Cardiac muscle cell (in vitro differentiated cells and primary cell): Measurements from ENCODE around the gene CACNB4. TPM values are rescaled to one million over a fixed set of nuclear protein-coding genes. Genes with fewer than 3 reads are reported as not detected.
"Not testable (repeated sequence)": the region's sequence is repeated elsewhere in the genome, so short reads cannot be mapped to it uniquely, and the experiment has no call there.

ENCODE experiments used
- DNase-seq, 2 donors: peaks; one replicate each; pipeline versions ENCODE4 v3.0.0 to v3.0.0-alpha.2; 2010 to 2017; ENCODE audit warnings: low read depth in 1 of 2, low spot score in 1 of 2
- H3K27ac ChIP-seq: fragments of 200-600 bp; sonication (generic); 2 replicates; pipeline ENCODE4 v1.5.1; 2016
- H3K27me3 ChIP-seq: fragments of 200-600 bp; sonication (generic); 2 replicates; pipeline ENCODE4 v1.6.0; 2016; ENCODE audit warnings: control low read depth
- H3K36me3 ChIP-seq: fragments of 200-600 bp; sonication (generic); 2 replicates; pipeline ENCODE4 v1.5.1; 2016; ENCODE audit warnings: control low read depth
- H3K4me1 ChIP-seq: fragments of 200-600 bp; sonication (generic); 2 replicates; pipeline ENCODE4 v1.8.1; 2017; ENCODE audit warnings: low read depth, mild to moderate bottlenecking, mixed run types
- H3K4me3 ChIP-seq: fragments of 200-600 bp; sonication (generic); 2 replicates; pipeline ENCODE4 v1.5.1; 2016; ENCODE audit warnings: mild to moderate bottlenecking
- H3K9me3 ChIP-seq: fragments of 200-600 bp; sonication (generic); 2 replicates; pipeline ENCODE4 v1.5.1; 2017; ENCODE audit warnings: low read depth, mild to moderate bottlenecking, control low read depth
- polyA plus RNA-seq: library from polyadenylated mRNA; unstranded; fragments of >200 nt; fragmentation: Nextera tagmentation; extraction: Ambion mirVana; gene quantifications from 2 replicates; pipeline ENCODE4 v1.2.1, GENCODE V29; 2016
- total RNA-seq: library from RNA; depleted of rRNA; stranded (reverse); fragments of >200 nt; gene quantifications from 2 replicates; pipeline ENCODE4 v1.2.3, GENCODE V29; 2016
- TF ChIP-seq, protein P1 (sequence below): IDR thresholded peaks from 2 replicates; pipeline ENCODE4 v1.5.1; 2012; ENCODE audit warnings: low read depth, mild to moderate bottlenecking, low read length

The CACNB4 gene
- total and polyA plus RNA-seq, 2 experiments from 2014 or later, result 0.09 to 0.18 TPM

- peak in 1 of 2 donors; percentile 28 for DNase-seq
- TF ChIP-seq, protein P1, sequence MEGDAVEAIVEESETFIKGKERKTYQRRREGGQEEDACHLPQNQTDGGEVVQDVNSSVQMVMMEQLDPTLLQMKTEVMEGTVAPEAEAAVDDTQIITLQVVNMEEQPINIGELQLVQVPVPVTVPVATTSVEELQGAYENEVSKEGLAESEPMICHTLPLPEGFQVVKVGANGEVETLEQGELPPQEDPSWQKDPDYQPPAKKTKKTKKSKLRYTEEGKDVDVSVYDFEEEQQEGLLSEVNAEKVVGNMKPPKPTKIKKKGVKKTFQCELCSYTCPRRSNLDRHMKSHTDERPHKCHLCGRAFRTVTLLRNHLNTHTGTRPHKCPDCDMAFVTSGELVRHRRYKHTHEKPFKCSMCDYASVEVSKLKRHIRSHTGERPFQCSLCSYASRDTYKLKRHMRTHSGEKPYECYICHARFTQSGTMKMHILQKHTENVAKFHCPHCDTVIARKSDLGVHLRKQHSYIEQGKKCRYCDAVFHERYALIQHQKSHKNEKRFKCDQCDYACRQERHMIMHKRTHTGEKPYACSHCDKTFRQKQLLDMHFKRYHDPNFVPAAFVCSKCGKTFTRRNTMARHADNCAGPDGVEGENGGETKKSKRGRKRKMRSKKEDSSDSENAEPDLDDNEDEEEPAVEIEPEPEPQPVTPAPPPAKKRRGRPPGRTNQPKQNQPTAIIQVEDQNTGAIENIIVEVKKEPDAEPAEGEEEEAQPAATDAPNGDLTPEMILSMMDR, result no peak
- H3K4me1 ChIP-seq, result no peaks in the 10 kb centered on the region
- H3K4me3 ChIP-seq, result no peak overlapping the region
- H3K9me3 ChIP-seq, result no peaks in the 10 kb centered on the region
- no peaks in the 10 kb centered on the region for H3K27me3 ChIP-seq
- no peaks in the 10 kb centered on the region for H3K36me3 ChIP-seq
- H3K27ac ChIP-seq, result no peak overlapping the region
These were observed 219.9 kb downstream of the CACNB4 start for GRCh38 chr2:151878655-151879563.

DNA sequence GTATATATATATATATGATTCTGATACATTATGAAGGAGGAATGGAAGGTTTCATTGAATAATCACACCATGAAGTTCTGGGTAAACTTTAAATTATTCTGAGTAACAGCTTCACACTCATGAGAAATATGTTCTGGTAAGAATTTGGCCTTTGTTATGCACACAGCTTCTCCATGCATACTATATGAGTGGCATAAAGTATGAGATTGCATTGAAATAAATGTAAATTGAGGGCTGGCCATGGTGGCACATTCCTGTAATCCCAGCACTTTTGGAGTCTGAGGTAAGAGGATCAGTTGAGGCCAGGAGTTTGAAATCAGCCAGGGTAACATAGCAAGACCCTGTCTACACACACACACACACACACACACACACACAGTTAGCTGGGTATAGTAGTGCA, 220.6 kb downstream of the CACNB4 start:
- TF ChIP-seq, protein P1, result no peak
- no peaks in the 10 kb centered on the region for H3K4me1 ChIP-seq
- H3K36me3 ChIP-seq, result no peaks in the 10 kb centered on the region
- no peak overlapping the region for H3K4me3 ChIP-seq
- no peak overlapping the region for H3K27ac ChIP-seq
- H3K9me3 ChIP-seq, result no peaks in the 10 kb centered on the region
- no peak for DNase-seq
- no peaks in the 10 kb centered on the region for H3K27me3 ChIP-seq

DNA sequence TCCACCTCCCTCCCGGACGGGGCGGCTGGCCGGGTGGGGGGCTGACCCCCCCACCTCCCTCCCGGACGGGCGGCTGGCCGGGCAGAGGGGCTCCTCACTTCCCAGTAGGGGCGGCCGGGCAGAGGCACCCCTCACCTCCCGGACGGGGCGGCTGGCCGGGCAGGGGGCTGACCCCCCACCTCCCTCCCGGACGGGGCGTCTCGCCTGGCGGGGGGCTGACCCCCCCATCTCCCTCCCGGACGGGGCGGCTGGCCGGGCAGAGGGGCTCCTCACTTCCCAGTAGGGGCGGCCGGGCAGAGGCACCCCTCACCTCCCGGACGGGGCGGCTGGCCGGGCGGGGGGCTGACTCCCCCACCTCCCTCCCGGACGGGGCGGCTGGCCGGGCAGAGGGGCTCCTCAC, 223.2 kb downstream of the CACNB4 start:
- H3K4me3 ChIP-seq, H3K27me3 ChIP-seq, H3K36me3 ChIP-seq, DNase-seq, H3K9me3 ChIP-seq, H3K4me1 ChIP-seq, H3K27ac ChIP-seq: not testable (repeated sequence)

DNA sequence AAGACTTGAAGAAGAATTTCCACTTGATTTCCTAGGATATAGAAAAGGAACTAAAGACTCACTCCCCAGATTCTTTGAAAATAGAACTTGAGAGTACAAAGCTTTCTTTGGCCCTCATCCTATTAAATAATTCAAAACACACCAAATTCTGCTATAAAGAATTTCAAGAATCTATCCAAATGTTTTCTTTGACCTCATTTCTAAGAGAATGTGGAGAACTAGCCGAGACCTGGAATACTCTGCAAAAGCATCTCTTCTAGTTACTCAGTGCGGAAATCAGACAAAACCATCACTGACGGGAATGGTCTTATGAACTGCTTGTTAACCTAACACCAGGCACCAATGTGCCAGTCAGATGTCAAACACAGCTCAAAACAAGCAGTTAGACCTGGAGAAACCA, 226.4 kb downstream of the CACNB4 start:
- Histone ChIP-seq H3K9me3 (no peaks in the 10 kb centered on the region), H3K4me1 (no peaks in the 10 kb centered on the region), H3K36me3 (no peaks in the 10 kb centered on the region), H3K27ac (no peak overlapping the region), H3K27me3 (no peaks in the 10 kb centered on the region), H3K4me3 (no peak overlapping the region)
- no peak for DNase-seq
- TF ChIP-seq, protein P1, result no peak

GRCh38 chr2:151869291-151869690, 229.6 kb downstream of the CACNB4 start:
- H3K27me3 ChIP-seq, result no peaks in the 10 kb centered on the region
- TF ChIP-seq, protein P1, result no peak
- H3K4me1 ChIP-seq, result no peaks in the 10 kb centered on the region
- no peak for DNase-seq
- H3K9me3 ChIP-seq, result no peaks in the 10 kb centered on the region
- H3K27ac ChIP-seq, result no peak overlapping the region
- H3K4me3 ChIP-seq, result no peak overlapping the region
- H3K36me3 ChIP-seq, result no peaks in the 10 kb centered on the region

- no peaks in the 10 kb centered on the region for H3K4me1 ChIP-seq
- DNase-seq, result no peak
- no peaks in the 10 kb centered on the region for H3K36me3 ChIP-seq
- TF ChIP-seq, protein P1, result no peak
- H3K9me3 ChIP-seq, result no peaks in the 10 kb centered on the region
- no peak overlapping the region for H3K4me3 ChIP-seq
- H3K27me3 ChIP-seq, result no peaks in the 10 kb centered on the region
- H3K27ac ChIP-seq, result no peak overlapping the region
These were observed 236.1 kb downstream of the CACNB4 start for GRCh38 chr2:151862700-151863099.
